Stimulated activated CD8-positive, alpha-beta memory T cell treated with anti-CD3 and anti-CD28 coated beads, Interleukin-7, amount 100 ng/mL, for 4 hours (primary cell): Measurements from ENCODE around the gene TRAPPC5.
"Not testable (repeated sequence)": the region's sequence is repeated elsewhere in the genome, so short reads cannot be mapped to it uniquely, and the experiment has no call there.

Source experiments
- DNase-seq, 2 donors: peaks; one replicate each; pipeline ENCODE4 v3.0.0-alpha.2; 2020; ENCODE audit warnings: low read depth in 2 of 2

Gene TRAPPC5

GRCh38 chr19:7680606-7681339, at the start of gene TRAPPC5:
TSS of gene TRAPPC5 (plus strand) at chr19:7680833. CDS start at chr19:7682254, 1,421 bp downstream.
- peak; percentile 58 to 83 for DNase-seq

DNA sequence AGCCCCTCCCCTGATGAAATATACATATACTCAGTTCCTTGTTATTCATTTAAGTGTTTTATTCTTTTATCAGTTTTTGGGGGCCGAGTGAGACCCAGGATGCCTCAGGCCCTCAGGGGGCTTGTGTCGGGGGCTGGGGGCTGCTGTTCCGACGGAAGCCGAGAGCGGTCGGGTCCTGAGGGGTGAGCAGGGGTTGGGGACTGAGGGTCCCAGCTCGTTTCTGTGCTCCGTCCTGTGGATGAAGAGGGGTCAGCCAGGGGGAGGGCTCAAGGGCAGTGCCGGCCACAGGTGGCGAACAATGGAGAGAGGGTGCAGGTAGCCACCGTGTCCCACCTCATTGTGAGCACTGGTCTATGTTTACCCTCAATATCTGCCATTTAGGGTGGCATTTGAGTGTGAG, 49.1 kb upstream of the TRAPPC5 start:
- DNase-seq, result no peak

GRCh38 chr19:7632340-7633203, 48.1 kb upstream of the TRAPPC5 start:
- DNase-seq, result no peak

DNA sequence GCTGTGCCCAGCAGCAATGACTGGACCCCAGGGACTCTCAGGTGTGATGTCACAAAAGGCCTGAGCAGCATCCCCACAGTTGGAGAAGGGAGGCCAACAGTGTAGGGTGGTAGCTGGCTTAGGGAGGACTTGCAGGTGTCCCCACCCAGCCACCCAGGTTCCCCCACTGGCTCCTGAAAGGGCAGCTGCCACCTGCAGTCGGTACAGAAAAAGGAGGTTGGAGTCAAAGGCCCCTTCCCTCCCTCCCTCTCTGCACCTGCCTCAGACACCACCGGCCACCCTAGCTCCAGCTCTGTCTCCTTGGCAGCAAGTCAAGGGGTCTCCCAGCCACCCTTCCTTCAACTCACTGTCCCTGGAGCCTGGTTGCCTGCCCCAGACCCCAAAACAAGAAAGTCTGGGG, 46.9 kb upstream of the TRAPPC5 start, which contains the start of gene PCP2:
Gene PCP2, minus strand, starts transcription at position 22 of the 400 bp plus-strand sequence. CDS start 262 bp downstream, outside the sequence.
- no peak for DNase-seq

DNA sequence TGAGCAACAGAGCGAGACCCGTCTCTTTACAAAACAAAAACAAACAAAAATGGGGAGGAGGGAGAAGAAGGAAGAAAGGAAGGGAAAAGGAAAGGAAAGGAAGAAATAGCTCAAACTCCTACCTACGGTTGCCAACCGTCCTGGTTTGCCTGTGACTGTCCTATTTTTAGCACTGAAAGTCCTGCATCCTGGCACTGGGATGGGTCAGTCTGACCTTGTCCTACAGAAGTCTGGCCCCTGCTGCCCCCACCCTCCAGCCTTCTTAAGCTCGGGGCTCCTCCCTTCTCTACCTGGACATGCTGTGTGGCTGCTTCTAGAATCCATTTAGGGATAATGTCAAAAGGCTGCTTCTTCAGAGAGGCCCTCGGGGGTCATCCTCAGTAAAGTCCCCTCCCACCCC, 45.0 kb upstream of the TRAPPC5 start:
- no peak for DNase-seq

GRCh38 chr19:7636317-7636690, 44.3 kb upstream of the TRAPPC5 start:
- DNase-seq, result no peak

DNA sequence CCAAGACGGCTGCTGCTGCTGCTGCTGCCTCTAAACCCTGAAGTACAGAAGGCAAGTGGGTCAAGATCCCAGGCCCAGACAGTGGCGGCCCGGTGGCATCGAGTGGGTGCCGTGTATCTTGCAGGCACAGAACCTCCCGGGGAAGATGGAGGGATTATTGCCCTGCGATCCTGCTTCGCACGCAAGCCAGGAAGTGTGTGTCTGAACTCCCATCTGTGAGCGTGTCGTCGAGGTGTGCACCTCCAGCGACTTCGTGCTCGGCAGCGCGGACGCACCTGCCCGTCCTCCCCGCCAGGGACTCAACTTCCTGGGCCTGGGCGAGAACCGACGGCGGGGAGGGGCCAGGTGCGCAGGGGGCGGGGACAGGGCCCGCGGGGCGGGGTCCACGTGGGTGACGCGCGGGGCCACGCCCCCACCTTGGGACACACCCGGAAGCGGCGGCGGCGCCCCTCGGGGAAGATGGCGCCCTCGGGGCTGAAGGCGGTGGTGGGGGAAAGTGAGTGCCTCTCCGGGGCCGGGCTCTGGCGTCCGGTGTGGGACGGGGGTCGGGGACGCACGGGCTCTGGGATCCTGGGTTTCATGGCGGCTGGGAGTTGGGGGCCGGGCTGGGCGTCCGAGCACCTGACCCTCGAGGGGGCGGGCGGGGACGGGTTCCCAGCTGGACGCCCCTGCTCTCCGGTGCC, 43.8 kb upstream of the TRAPPC5 start, which contains the start of gene STXBP2:
Gene STXBP2, plus strand, starts transcription at position 420 of the 683 bp plus-strand sequence. Its CDS starts 40 bp downstream, at position 460.
- DNase-seq, result peak; percentile 82 to 86

GRCh38 chr19:7637374-7638256, 43.0 kb upstream of the TRAPPC5 start:
- DNase-seq, result no peak

DNA sequence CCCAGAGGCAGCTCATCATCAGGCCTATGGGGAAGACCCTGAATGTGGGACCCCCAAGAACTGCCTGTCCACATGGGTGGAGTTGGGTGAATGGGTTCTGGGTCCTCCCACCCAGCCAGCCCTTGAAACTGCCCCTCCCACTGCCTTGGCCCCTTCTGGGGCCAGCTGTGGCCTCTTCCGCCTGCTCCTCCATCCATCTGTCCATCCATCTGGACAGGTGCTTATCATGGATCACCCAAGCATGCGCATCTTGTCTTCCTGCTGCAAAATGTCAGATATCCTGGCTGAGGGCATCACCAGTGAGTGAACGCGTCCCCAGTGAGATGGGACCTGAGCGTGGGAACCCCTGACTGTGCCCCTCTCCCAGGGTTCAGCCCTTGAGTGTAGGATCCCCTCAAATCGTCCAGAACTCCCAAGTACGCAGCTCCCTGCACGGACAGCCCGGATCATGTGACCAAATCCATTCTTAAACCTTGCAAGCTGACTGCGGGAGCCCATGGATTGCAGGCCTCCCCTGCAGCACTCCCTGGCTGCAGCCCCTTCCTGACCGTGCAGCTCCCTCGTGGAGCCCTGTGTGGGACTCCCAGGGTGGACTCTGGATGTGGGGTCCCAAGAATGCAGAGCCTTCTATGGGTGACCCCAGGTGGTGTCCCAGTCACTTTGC, 41.7 kb upstream of the TRAPPC5 start:
- DNase-seq, result no peak

GRCh38 chr19:7639863-7640348, 40.7 kb upstream of the TRAPPC5 start:
- DNase-seq, result no peak

DNA sequence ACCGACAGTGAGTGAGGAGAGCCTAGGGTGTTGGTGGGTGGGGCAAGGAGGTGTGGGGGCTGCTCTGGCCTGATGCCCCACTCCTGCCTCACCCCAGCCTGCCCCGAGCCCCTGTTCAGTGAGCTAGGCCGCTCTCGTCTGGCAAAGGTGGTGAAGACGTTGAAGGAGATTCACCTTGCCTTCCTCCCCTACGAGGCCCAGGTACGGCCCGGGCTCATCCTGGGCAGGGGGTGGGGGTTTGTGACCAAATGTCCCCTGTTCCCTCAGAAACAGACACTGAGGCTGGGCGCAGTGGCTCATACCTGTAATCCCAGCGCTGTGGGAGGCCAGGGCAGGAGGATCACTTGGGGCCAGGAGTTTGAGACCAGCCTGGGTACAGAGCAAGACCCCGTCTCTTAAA, 39.8 kb upstream of the TRAPPC5 start:
- no peak for DNase-seq

DNA sequence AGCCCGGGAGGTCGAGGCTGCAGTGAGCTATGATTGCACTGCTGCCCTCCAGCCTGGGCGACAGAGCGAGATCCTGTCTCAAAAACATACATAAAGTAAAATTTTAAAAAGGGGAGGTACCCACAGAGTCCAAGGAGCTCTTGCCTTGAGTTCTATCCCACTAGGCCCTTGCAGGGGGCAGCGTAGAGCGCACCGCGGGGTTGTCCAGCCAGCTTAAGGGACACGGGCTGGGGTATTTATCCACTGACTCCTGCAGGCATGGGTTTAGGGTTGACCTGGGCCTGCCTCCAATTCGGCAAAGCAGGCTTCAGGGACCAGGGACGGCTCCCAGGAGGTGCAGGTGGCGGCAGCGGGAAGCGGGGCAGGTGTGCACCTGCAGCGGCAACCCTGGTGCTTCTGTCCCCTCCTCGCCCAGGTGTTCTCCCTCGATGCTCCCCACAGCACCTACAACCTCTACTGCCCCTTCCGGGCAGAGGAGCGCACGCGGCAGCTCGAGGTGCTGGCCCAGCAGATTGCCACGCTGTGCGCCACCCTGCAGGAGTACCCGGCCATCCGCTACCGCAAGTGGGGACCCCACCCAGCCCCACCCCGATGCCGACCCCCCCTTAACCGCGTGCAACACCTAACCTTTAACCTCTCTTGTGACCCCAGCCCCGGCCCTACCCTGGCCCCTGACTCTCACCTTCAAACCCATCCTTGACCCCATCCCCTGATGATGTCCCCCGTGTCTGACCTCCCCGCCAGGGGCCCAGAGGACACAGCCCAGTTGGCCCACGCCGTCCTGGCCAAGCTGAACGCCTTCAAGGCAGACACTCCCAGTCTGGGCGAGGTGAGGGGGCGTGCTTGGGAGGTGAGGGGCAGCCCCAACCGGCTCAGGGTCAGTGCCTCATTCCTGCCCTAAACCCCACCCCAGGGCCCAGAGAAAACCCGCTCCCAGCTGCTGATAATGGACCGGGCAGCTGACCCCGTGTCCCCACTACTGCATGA, 39.0 kb upstream of the TRAPPC5 start:
- no peak for DNase-seq

GRCh38 chr19:7642295-7643030, 38.2 kb upstream of the TRAPPC5 start:
- no peak for DNase-seq

- DNase-seq, result no peak
Measured at GRCh38 chr19:7643031-7643415, 37.6 kb upstream of the TRAPPC5 start.

GRCh38 chr19:7643629-7644549, 36.7 kb upstream of the TRAPPC5 start:
- not testable (repeated sequence) for DNase-seq

- DNase-seq, result no peak
Measured at GRCh38 chr19:7644550-7644877, 36.1 kb upstream of the TRAPPC5 start.

DNA sequence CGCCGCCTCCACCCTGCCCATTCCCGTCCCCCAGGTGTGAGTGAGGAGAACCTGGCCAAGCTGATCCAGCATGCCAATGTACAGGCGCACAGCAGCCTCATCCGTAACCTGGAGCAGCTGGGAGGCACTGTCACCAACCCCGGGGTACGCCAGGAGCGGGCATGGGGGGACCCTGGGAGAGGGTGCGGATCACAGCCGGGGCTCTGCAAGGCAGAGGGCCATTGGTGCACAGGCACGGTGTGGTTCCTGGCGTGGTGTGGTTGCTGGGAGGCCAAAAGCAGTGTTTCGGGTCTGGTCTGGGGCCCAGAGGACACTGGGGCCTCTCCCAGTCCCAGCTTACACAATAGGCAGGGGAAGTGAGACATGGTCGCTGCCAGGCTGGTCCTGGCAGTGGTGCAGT, 35.5 kb upstream of the TRAPPC5 start:
- no peak for DNase-seq
